ENCODE results near the gene NFATC2. TPM values are rescaled to one million over a fixed set of nuclear protein-coding genes. Genes with fewer than 3 reads are reported as not detected.
"Not testable (repeated sequence)": the region's sequence is repeated elsewhere in the genome, so short reads cannot be mapped to it uniquely, and the experiment has no call there.

The NFATC2 gene
- total RNA-seq, 2 donors from 2014 or later, result 5.8 to 7.3 TPM

DNA sequence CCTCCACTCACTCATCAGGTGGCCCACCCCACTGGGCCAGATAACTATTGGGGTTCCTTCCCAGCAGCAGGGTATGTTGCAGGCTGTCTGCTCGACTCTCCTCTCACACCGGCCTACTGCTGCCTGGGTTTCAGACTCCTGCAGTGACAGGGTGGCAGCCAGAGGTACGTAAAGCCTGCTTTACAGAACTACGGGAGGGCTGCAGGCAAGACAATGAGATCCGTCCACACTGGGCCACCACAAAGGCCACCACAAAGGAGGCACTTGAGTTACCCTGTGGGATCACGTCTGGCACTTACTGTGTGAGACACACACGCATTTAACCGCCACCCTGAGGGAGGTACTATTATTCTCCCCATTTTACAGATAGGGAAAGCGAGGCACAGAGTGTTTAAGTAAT, 78.5 kb downstream of the NFATC2 start:
- Histone ChIP-seq H3K27ac (no peak overlapping the region), H3K4me3 (no peak overlapping the region), H3K4me1 (no peaks in the 10 kb centered on the region), H3K9ac (ENCODE audit: low read depth in 2 of 2, low read length in 2 of 2) (no peak overlapping the region), H3K36me3 (no peaks in the 10 kb centered on the region), H3K27me3 (no peaks in the 10 kb centered on the region), H3K9me3 (no peaks in the 10 kb centered on the region)
- DNase-seq, result no peak
- TF ChIP-seq, protein P1, sequence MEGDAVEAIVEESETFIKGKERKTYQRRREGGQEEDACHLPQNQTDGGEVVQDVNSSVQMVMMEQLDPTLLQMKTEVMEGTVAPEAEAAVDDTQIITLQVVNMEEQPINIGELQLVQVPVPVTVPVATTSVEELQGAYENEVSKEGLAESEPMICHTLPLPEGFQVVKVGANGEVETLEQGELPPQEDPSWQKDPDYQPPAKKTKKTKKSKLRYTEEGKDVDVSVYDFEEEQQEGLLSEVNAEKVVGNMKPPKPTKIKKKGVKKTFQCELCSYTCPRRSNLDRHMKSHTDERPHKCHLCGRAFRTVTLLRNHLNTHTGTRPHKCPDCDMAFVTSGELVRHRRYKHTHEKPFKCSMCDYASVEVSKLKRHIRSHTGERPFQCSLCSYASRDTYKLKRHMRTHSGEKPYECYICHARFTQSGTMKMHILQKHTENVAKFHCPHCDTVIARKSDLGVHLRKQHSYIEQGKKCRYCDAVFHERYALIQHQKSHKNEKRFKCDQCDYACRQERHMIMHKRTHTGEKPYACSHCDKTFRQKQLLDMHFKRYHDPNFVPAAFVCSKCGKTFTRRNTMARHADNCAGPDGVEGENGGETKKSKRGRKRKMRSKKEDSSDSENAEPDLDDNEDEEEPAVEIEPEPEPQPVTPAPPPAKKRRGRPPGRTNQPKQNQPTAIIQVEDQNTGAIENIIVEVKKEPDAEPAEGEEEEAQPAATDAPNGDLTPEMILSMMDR (IDR thresholded peaks at IDR 0.05), result no peak
- intact Hi-C loops (cut with DNase I), result no loop called here

GRCh38 chr20:51463560-51463959, 79.0 kb downstream of the NFATC2 start:
- no peaks in the 10 kb centered on the region for H3K9me3 ChIP-seq
- intact Hi-C loops (cut with DNase I), result no loop called here
- TF ChIP-seq, protein P1 (IDR thresholded peaks at IDR 0.05), result no peak
- H3K36me3 ChIP-seq, result no peaks in the 10 kb centered on the region
- DNase-seq, result no peak
- no peak overlapping the region for H3K4me3 ChIP-seq
- no peaks in the 10 kb centered on the region for H3K4me1 ChIP-seq
- H3K27me3 ChIP-seq, result no peaks in the 10 kb centered on the region
- H3K27ac ChIP-seq, result no peak overlapping the region
- H3K9ac ChIP-seq (ENCODE audit: low read depth in 2 of 2, low read length in 2 of 2), result no peak overlapping the region

GRCh38 chr20:51462566-51463276, 79.8 kb downstream of the NFATC2 start:
- TF ChIP-seq, protein P1 (IDR thresholded peaks at IDR 0.05), result no peak
- Histone ChIP-seq H3K4me1 (no peaks in the 10 kb centered on the region), H3K27ac (no peak overlapping the region), H3K4me3 (no peak overlapping the region), H3K9ac (ENCODE audit: low read depth in 2 of 2, low read length in 2 of 2) (no peak overlapping the region), H3K36me3 (no peaks in the 10 kb centered on the region), H3K9me3 (no peaks in the 10 kb centered on the region), H3K27me3 (no peaks in the 10 kb centered on the region)
- intact Hi-C loops (cut with DNase I), result no loop called here
- peak; percentile 63 for DNase-seq

DNA sequence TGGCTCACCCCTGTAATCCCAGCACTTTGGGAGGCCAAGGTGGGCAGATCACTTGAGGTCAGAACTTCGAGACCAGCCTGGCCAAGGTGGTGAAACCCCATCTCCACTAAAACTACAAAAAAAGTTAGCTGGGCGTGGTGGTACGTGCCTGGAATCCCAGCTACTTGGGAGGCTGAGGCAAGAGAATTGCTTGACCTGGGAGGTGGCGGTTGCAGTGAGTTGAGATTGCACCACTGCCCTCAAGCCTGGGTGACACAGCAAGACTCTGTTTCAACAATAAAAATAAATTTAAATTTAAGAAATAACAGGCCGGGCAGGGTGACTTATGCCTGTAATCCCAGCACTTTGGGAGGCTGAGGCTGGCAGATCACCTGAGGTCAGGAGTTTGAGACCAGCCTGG, 80.7 kb downstream of the NFATC2 start:
- DNase-seq; H3K9me3 ChIP-seq; H3K27ac ChIP-seq; H3K4me3 ChIP-seq; H3K27me3 ChIP-seq; H3K9ac ChIP-seq (ENCODE audit: low read depth in 2 of 2, low read length in 2 of 2); H3K36me3 ChIP-seq; H3K4me1 ChIP-seq; intact Hi-C loops (cut with DNase I): not testable (repeated sequence)

GRCh38 chr20:51461306-51461705, 81.2 kb downstream of the NFATC2 start:
- DNase-seq, result no peak
- Histone ChIP-seq H3K27me3 (no peaks in the 10 kb centered on the region), H3K4me3 (no peak overlapping the region), H3K9ac (ENCODE audit: low read depth in 2 of 2, low read length in 2 of 2) (no peak overlapping the region), H3K27ac (no peak overlapping the region), H3K36me3 (no peaks in the 10 kb centered on the region), H3K4me1 (peaks cover 9% of the 10 kb centered on the region), H3K9me3 (no peaks in the 10 kb centered on the region)
- intact Hi-C loops (cut with DNase I), result no loop called here
- TF ChIP-seq, protein P1 (IDR thresholded peaks at IDR 0.05), result no peak

DNA sequence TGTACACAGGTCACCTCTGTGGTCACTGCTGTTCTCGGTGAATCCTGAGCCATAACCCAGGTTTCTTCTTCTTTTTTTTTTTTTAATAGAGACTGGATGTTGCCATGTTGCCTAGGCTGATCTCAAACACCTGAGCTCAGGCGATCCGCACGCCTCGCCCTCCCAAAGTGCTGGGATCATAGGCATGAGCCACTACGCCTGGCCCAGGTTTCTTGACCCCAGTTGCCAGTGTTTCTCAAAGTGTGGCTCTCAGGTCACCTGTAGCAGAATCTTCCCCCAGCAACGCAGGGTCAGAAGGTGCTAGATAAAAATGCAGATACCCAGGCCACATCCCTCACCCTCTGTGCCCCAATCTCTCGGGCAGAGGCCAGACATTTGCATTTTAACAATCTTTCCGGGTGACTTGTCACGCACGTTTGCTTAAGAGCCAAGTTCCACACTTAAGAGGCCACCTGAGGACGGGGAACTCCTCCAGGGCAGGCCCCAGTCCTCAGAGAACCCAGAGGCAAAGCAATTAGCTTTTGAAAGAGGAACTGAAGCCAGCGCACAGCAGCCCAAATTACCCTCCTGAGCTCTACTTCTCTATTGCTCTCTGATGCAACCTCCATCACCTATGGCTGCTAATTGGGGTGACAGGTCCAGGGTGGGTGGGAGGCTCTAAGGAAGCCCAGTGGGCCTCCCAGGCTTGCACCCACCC, 81.8 kb downstream of the NFATC2 start:
- H3K4me1 ChIP-seq, result peaks cover 11% of the 10 kb centered on the region
- DNase-seq, result no peak
- H3K4me3 ChIP-seq, result no peak overlapping the region
- intact Hi-C loops (cut with DNase I), result no loop called here
- no peak overlapping the region for H3K9ac ChIP-seq (ENCODE audit: low read depth in 2 of 2, low read length in 2 of 2)
- H3K27me3 ChIP-seq, result no peaks in the 10 kb centered on the region
- no peak overlapping the region for H3K27ac ChIP-seq
- H3K36me3 ChIP-seq, result no peaks in the 10 kb centered on the region
- no peaks in the 10 kb centered on the region for H3K9me3 ChIP-seq
- TF ChIP-seq, protein P1 (IDR thresholded peaks at IDR 0.05), result no peak
